Stimulated activated CD4-positive, alpha-beta T cell treated with anti-CD3 and anti-CD28 coated beads, Interleukin-4, amount 100 ng/mL, for 24 hours (primary cell): ENCODE measurements around the gene NBAS.

Experiments used
- DNase-seq: peaks from one replicate; pipeline ENCODE4 v3.0.0-alpha.2; 2020

NBAS gene

GRCh38 chr2:15400240-15400826, 160.8 kb downstream of the NBAS start:
- DNase-seq, result no peak

- DNase-seq, result no peak
Observed at GRCh38 chr2:15399241-15399640, 161.9 kb downstream of the NBAS start.

GRCh38 chr2:15391751-15392150, 169.4 kb downstream of the NBAS start:
- DNase-seq, result no peak

DNA sequence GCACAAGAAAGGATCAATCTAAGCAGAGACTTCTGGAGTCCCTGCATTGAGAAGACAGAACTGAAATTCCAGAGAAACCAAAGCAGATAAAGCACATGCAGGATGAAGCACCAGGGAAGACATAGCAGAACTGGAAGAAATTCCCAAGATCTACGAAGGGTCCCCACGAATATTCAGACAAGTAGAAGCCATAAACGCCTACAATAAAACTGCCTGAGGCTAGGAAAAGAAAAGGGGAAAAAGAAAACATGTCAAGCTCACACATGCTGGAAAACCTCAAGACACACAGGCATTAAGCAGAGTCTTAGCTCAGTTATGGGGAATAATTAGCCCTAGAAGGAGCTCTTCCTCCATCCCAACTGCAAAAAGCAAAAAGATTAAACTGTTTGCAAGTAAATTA, 171.2 kb downstream of the NBAS start:
- no peak for DNase-seq

DNA sequence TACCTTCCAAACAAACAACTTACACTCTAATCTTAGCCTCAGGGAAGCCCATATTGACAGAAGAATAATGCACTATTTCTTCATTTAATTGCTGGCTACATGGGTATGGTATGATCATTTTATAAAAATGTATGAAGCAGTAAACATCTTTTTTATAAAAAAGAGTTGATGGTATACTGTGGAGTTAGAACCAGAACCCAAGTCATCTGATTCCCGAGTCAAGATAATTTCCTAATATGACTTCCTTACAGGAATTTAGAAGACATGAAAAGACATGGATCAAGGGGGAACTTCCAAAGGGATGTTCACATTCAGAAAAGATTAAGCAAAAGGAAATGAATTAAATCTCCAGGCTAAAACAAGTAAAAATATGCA, 171.8 kb downstream of the NBAS start:
- no peak for DNase-seq

GRCh38 chr2:15388406-15389325, 172.5 kb downstream of the NBAS start:
- no peak for DNase-seq

- no peak for DNase-seq
Observed at GRCh38 chr2:15385184-15385583, 175.9 kb downstream of the NBAS start.

DNA sequence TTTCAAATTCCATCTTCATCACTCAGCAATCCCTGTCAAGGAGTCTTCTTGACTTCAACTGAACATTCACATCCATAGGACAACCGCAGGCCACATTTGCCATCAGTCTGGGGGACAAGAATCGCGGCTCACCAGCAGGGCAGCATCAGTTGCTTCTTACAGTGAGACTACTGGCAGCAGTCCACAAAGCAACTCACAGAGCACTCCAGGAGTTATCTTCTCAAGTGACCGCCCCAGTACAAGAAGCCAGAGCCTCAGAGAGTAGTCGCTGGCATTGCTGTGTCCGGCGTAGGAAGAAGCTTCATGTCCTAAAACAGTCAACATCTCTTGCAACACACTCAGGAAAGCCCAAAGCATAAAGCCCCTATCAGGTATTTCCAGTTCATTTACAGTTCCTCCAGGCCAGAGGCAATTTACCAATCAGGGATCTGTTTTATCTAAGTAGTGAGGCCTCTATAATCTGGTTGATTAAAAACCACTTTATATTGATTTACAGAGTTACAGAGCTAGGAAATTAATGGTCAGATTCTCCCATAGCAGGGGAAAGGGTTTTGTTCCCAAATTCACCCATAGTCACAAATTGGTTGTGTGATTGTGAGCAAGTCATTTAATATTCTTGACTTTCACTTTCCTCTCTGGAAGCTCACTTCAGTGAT, 177.3 kb downstream of the NBAS start:
- DNase-seq, result no peak

DNA sequence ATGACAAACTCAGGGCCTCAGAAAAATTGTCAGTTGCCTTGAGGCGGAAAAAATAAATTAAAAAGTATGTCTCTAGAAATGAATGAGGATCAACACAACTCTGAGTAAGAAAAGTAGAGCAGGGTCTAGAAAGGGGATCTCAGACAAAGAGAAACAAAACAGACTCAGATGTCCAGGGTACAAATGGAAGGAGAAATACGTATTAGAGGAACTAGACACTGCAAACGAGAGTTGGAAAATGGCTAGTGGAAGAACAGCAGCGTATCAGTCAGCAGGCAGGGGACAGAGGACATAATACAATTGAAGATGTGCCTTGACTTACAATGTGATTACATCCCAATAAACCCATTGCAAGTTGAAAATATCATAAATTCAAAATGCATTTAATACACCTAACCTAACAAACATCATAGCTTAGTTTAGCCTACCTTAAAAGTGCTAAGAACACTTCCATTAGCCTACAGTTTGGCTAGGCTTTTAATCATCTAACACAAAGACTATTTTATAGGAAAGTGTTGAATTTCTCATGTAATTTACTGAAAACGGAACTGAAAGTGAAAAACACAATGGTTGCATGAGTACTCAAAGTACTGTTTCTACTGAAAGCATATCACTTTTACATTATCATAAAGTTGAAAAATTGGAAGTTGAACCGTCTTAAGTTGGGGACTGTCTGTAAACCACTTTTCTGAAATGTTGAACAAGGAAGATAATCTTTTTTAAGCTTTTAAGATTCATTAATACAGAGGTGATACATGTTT, 182.8 kb downstream of the NBAS start:
- DNase-seq, result no peak

- no peak for DNase-seq
Observed at GRCh38 chr2:15377202-15377601, 183.9 kb downstream of the NBAS start.

- no peak for DNase-seq
Observed at GRCh38 chr2:15372019-15372418, 189.1 kb downstream of the NBAS start.

DNA sequence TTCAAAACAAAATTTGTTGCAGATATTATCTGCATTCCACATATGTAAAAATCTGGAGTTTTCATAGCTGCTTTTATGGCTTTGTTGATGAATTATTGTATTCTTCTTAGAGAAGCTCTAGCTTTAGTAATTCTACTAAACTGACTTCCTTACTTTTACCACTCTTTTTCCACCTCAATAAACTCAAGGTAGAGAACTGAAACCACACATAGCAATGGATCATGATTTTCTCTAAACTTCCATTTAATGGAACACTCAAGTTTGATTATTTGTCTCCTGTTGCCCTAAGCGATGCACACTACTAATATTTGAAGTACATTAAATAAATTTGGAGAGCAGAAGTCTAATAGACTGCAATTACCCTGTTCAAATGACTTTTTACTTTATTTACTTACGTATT, 192.0 kb downstream of the NBAS start:
- DNase-seq, result no peak

DNA sequence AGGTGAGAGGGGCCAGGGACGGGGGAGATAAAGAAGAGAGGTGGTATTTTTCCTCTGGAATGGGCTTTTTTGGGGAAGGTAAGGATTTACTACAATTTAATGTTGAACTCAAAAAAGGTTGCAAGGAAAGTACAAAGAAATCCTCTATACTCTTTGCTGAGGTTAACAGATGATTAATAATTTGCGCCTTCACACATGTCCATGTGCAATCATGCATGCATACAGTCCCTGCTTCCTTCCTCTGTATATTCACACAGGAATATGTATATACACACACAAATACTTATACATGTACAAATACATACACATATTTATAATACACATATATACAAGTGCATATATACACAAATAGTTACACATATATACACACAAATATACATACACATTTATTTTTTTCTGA, 193.4 kb downstream of the NBAS start:
- no peak for DNase-seq

GRCh38 chr2:15367205-15367604, 193.9 kb downstream of the NBAS start:
- no peak for DNase-seq

DNA sequence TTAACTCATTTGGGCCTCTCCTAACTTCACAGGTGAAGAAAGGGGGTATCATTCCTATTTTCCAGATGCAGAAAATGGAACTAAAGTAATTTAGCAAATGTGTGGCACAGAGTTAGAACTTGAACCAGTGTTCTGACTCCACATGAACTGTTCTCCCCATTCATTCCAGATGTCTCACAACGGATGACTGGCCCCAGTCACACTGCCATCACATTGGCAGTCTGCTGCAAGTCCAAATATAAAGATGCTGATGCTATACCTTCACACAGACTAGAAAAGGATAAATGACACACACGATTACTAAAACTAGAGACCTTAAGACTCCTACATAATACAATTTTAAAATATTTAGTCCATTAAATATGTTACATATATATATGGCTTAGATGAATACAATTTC, 195.7 kb downstream of the NBAS start:
- DNase-seq, result no peak

DNA sequence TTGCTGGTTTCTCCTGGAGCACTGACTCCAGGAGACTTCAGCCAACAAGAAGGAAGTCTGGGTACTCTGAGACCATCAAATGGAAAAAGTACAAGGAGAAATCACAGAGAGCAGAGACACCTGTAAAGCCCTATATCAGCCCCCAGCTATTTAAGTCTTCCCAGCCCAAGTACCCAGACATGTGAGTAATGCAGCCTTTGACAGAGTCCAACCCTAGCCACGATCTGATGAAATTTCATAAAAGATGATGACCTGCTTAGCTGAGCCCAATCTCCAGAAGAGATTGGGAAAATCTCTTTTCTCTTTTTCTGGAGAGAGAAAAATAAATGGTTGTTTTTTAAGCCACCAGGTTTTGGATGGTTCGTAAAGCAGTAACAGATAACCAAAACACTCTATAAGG, 196.6 kb downstream of the NBAS start:
- no peak for DNase-seq

- no peak for DNase-seq
Observed at GRCh38 chr2:15363734-15364133, 197.4 kb downstream of the NBAS start.

GRCh38 chr2:15363142-15363541, 198.0 kb downstream of the NBAS start:
- no peak for DNase-seq

DNA sequence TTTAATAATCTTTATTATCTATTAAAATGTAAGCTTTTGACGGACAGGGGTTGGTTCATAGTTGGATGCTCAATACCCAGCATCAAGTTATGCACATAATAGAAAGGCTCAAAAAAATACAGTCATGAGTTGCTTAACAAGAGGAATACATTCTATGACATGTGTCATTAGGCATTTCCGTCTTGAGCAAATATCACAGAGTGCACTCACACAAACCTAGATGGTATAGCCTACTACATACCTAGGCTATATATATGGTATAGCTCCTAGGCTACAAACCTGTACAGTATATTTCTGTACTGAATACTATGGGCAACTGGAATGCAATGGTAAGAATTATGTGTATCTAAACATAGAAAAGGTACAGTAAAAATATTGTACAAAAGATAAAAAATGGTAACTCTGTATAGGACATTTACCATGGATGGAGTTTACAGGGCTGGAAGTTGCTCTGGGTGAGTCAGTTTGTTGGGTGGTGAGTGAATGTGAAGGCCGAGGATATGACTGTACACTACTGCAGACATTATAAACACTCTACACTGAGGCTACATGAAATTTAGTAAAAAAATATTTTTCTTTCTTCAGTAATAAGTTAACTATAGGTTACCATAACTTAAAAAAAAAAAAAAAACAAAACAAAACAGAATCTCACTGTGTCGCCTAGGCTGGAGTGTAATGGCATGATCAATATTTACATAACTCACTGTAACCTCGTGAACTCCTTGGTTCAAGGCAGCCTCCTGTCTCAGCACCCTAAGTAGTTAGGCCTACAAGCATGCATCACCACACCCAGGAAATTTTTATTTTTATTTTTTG, 201.2 kb downstream of the NBAS start:
- no peak for DNase-seq

GRCh38 chr2:15357922-15358321, 203.2 kb downstream of the NBAS start:
- DNase-seq, result no peak

DNA sequence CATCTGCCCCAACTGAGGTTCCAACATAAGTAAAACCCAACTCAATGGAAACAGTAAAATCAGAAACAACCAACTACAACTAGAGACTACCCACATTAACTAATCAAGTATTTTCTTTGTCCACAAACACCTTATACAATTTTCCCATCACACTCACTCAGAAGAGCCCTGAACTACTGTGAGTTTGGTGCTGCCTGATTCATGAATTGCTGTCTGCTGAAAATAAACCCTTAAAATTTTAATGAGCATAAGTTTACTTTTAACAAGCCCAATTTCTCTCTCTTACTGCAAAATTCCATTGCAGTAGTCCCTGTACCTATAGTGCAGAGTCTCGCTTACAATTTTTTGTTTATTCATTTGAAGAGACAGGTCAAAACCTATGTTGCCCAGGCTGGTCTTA, 203.9 kb downstream of the NBAS start:
- no peak for DNase-seq

DNA sequence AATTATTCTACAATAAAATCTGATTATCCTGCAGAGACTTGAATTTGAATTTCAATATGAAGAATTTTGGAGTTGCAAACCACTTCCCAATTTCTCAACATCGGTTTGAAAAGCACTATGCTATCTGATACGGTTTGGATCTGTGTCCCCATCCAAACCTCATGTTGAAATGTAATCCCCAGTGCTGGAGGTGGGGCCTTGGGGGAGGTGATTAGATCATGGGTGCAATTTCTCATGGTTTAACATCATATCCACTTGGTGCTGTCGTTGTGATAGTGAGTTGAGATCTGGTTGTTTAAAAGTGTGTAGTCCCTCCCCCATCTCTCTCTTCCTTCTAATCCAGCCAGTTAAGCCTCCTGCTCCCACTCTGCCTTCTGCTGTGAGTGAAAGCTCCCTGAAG, 205.7 kb downstream of the NBAS start:
- DNase-seq, result no peak
